ENCODE results near the gene C12orf60. TPM values are rescaled to one million over a fixed set of nuclear protein-coding genes. Genes with fewer than 3 reads are reported as not detected.
A peak's percentile ranks its signal among the peaks of the same experiment; 100 is the strongest.

C12orf60 gene
- total and polyA plus RNA-seq, 2 of the 8 experiments (the other 6 are each of a cell fraction or from before 2014, with no cell fraction given), result 1.2 to 1.5 TPM

DNA sequence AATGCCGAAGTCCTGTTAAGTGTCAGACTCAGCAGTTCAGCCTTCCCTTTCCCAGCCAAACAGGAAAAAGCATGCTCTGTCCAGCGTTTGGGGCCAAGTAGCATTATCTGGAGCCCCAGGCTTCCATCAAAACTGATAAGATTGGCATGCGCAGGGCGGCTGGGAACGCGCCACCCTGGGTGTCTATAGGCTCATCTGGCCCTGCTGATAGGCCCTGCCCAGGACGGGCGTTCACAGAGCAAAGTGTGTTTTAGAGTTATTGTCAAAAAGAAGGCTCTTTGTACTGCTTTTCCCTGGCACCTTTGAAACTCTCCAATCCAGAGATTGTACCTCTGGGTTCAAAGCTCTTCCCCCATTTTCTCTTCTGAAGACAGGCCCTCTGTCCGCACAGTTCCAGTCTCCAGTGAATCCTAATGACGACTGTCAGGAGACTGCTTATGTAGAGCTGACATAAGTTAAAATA is 40.0 kb downstream of the C12orf60 start, which contains the start of gene ART4:
TSS of gene ART4 (minus strand) at position 102 of the 463 bp plus-strand sequence. CDS start 413 bp downstream, outside the sequence.
- H3K27ac ChIP-seq (ENCODE audit: low read depth, low read length), result no peak within 1 kb of the TSS
- no peak within 1 kb of the TSS for H2AFZ ChIP-seq (ENCODE audit: low read length)
- H3K23ac ChIP-seq (ENCODE audit: insufficient read length), result no peak within 1 kb of the TSS
- H4K8ac ChIP-seq (ENCODE audit: extremely low read depth, insufficient read depth, low read length), result peak within 1 kb of the TSS; percentile 35; the same call in 1 of the 2 replicates
- no peak for TF ChIP-seq MAFK (IDR thresholded peaks at IDR 0.05; ENCODE audit: low read depth, low read length)
- H3K79me1 ChIP-seq (ENCODE audit: low read depth, low read length), result no peaks in the 10 kb centered on the region
- no peaks in the 10 kb centered on the region for H3K9me3 ChIP-seq (ENCODE audit: insufficient read depth in 2 of 2, low read depth in 1 of 2, low read length in 1 of 2)
- FAIRE-seq, result no peak
- POLR2A ChIA-PET (ENCODE audit: partially characterized antibody), result no interaction called here
- WGBS, 2 experiments (ENCODE audit: extremely low coverage in 1 of 2, insufficient coverage in 1 of 2, insufficient read length in 1 of 2, insufficient replicate concordance in 2 of 2, low coverage in 1 of 2, low lambda C conversion rate in 2 of 2, missing lambda C conversion rate in 1 of 2), result 90% methylated on average over 10 of the region's 10 CpGs; no CpG with 5 or more reads in 1 of the 2 experiments
- no peak within 1 kb of the TSS for H3K56ac ChIP-seq (replicated peaks; ENCODE audit: insufficient read length, low read depth, low read length)
- H2BK5ac ChIP-seq (ENCODE audit: low read depth, low read length), result no peak within 1 kb of the TSS
- H3K36me3 ChIP-seq (ENCODE audit: control insufficient read depth in 2 of 4, insufficient read depth in 4 of 4, low read length in 3 of 4), result no peaks in the 10 kb centered on the region
- H3K79me2 ChIP-seq (ENCODE audit: control insufficient read depth in 1 of 2, insufficient read depth in 2 of 2, low read length in 2 of 2), result no peaks in the 10 kb centered on the region
- H3K4me1 ChIP-seq (replicated peaks in 1 of 4; ENCODE audit: control insufficient read depth in 3 of 4, insufficient read depth in 4 of 4, low read length in 3 of 4), result no peaks in the 10 kb centered on the region
- CTCF ChIA-PET (ENCODE audit: partially characterized antibody), result interaction anchor here (0.9 to 6.7 kb wide), 5 partner anchors 26 to 151 kb away, joined by 4 to 116 read pairs (median 5); no protein-coding TSS in a partner anchor
- H4K20me1 ChIP-seq (replicated peaks in 1 of 2; ENCODE audit: control insufficient read depth in 1 of 2, insufficient read depth in 2 of 2, low read length in 2 of 2), result no peaks in the 10 kb centered on the region
- no peak within 1 kb of the TSS; the same call in 1 of the 2 replicates for H2AK5ac ChIP-seq (ENCODE audit: low read depth, low read length)
- no peak within 1 kb of the TSS for H2BK12ac ChIP-seq (ENCODE audit: low read depth, low read length)
- no peaks in the 10 kb centered on the region for H3K23me2 ChIP-seq (ENCODE audit: low read depth, low read length)
- H3K18ac ChIP-seq (ENCODE audit: extremely low read depth, low read length), result no peak within 1 kb of the TSS
- no peak for DNase-seq (ENCODE audit: low read depth in 1 of 2, low spot score in 2 of 2)
- no peaks in the 10 kb centered on the region for H3K27me3 ChIP-seq (replicated peaks in 1 of 4; ENCODE audit: control insufficient read depth in 3 of 4, extremely low read depth in 1 of 4, insufficient read depth in 3 of 4, low read length in 3 of 4)
- no peak within 1 kb of the TSS for H2BK20ac ChIP-seq (ENCODE audit: low read length)
- no peak within 1 kb of the TSS for H4K5ac ChIP-seq (ENCODE audit: insufficient read length, low read depth, low read length)
- no peak within 1 kb of the TSS for H3K4ac ChIP-seq (replicated peaks; ENCODE audit: insufficient read length, low read depth, low read length)
- no peak within 1 kb of the TSS for H3K4me2 ChIP-seq (ENCODE audit: insufficient read depth in 1 of 2, low read depth in 2 of 2, low read length in 2 of 2)
- no peak within 1 kb of the TSS for H3K9ac ChIP-seq (replicated peaks in 1 of 4; ENCODE audit: extremely low read depth in 1 of 4, low read depth in 3 of 4, low read length in 3 of 4)
- H2BK120ac ChIP-seq (replicated peaks; ENCODE audit: low read depth, low read length), result no peak within 1 kb of the TSS
- no peak within 1 kb of the TSS for H3K4me3 ChIP-seq (ENCODE audit: extremely low read depth in 1 of 4, insufficient read depth in 2 of 4, low read depth in 3 of 4, low read length in 4 of 4)
- H4K91ac ChIP-seq (replicated peaks; ENCODE audit: insufficient read length, low read length), result no peak within 1 kb of the TSS
- H2BK15ac ChIP-seq (ENCODE audit: low read length), result no peak within 1 kb of the TSS
- no peak within 1 kb of the TSS for H3K14ac ChIP-seq (ENCODE audit: insufficient read length)

Data from H1 (cell line).